WTC11 (cell line): ENCODE results near the gene IFNA6. TPM values are rescaled to one million over a fixed set of nuclear protein-coding genes. Genes with fewer than 3 reads are reported as not detected.

Experiments used
- ATAC-seq: fragments of 200-7000 bp; cut with Tn5 transposase; 2 replicates; pipeline ENCODE4 v1.10.0; 2021; ENCODE audit warnings: mild to moderate bottlenecking, moderate library complexity
- CTCF ChIA-PET: fragments of 300-600 bp; sonication (Branson Sonifier 250); formaldehyde crosslinking; loops from one replicate; lab custom pipeline; 2021; ENCODE audit warnings: antibody characterized with exemption; lab: Charles Lee
- POLR2A ChIA-PET: fragments of 350-600 bp; sonication (Branson Sonifier 250); formaldehyde crosslinking; loops from one replicate; lab custom pipeline; 2021; ENCODE audit warnings: antibody characterized with exemption; lab: Charles Lee
- DNase-seq: peaks from one replicate; pipeline ENCODE4 v3.0.0; 2021; ENCODE audit warnings: low spot score
- H3K27ac Mint-ChIP-seq: 2 replicates; pipeline ENCODE4 v1.8.0; 2021; ENCODE audit warnings: mixed read lengths
- H3K27me3 Mint-ChIP-seq: 2 replicates; pipeline ENCODE4 v1.8.0; 2021; ENCODE audit warnings: low read depth, mild to moderate bottlenecking, moderate library complexity, mixed read lengths
- H3K36me3 Mint-ChIP-seq: 2 replicates; pipeline ENCODE4 v1.8.0; 2021; ENCODE audit warnings: mixed read lengths
- H3K4me1 Mint-ChIP-seq: 2 replicates; pipeline ENCODE4 v1.8.0; 2022; ENCODE audit warnings: mixed read lengths
- H3K4me3 Mint-ChIP-seq: 2 replicates; pipeline ENCODE4 v1.8.0; 2021; ENCODE audit warnings: mild to moderate bottlenecking, moderate library complexity, mixed read lengths
- H3K9me3 Mint-ChIP-seq: 2 replicates; pipeline ENCODE4 v1.8.0; 2021; ENCODE audit warnings: mixed read lengths
- CREM ChIP-seq: sonication (generic); formaldehyde crosslinking; IDR thresholded peaks from 2 replicates; pipeline ENCODE4 v1.8.1; 2022; ENCODE audit warnings: mild to moderate bottlenecking, missing genetic modification reagents, moderate library complexity
- IRF2 ChIP-seq: sonication (generic); formaldehyde crosslinking; IDR thresholded peaks from 2 replicates; pipeline ENCODE4 v1.8.0; 2022; ENCODE audit warnings: low read depth, missing genetic modification reagents, borderline replicate concordance
- JUN ChIP-seq: sonication (generic); formaldehyde crosslinking; IDR thresholded peaks from 2 replicates; pipeline ENCODE4 v1.8.0; 2023; ENCODE audit warnings: mild to moderate bottlenecking, missing genetic modification reagents
- MXD4 ChIP-seq: fragments of 250-450 bp; sonication (Bioruptor Pico); IDR thresholded peaks from 2 replicates; pipeline ENCODE4 v1.8.0; 2021; ENCODE audit warnings: mild to moderate bottlenecking, moderate library complexity, borderline replicate concordance
- NFATC4 ChIP-seq: fragments of 250-450 bp; sonication (Bioruptor Pico); IDR thresholded peaks from 2 replicates; pipeline ENCODE4 v1.9.0; 2021; ENCODE audit warnings: mild to moderate bottlenecking
- NR2C2 ChIP-seq: sonication (generic); formaldehyde crosslinking; IDR thresholded peaks from 2 replicates; pipeline ENCODE4 v1.8.0; 2022; ENCODE audit warnings: mild to moderate bottlenecking, missing genetic modification reagents
- OVOL2 ChIP-seq: fragments of 250-450 bp; sonication (Bioruptor Pico); IDR thresholded peaks from 2 replicates; pipeline ENCODE4 v1.9.0; 2021; ENCODE audit warnings: mild to moderate bottlenecking, borderline replicate concordance
- TEAD4 ChIP-seq: sonication (generic); formaldehyde crosslinking; IDR thresholded peaks from 2 replicates; pipeline ENCODE4 v1.8.0; 2022; ENCODE audit warnings: mild to moderate bottlenecking, missing genetic modification reagents
- total RNA-seq: library from RNA; stranded (reverse); gene quantifications from 3 replicates; pipeline ENCODE4 v1.2.3, GENCODE V29; 2021
- TF ChIP-seq, protein P1 (sequence below): sonication (generic); formaldehyde crosslinking; IDR thresholded peaks from 2 replicates; pipeline ENCODE4 v1.8.0; 2022; ENCODE audit warnings: mild to moderate bottlenecking, missing genetic modification reagents
- TF ChIP-seq, protein P2 (sequence below): fragments of 250-450 bp; sonication (Bioruptor Pico); conservative IDR thresholded peaks from 2 replicates; pipeline ENCODE4 v1.9.0; 2021; ENCODE audit warnings: mild to moderate bottlenecking
- TF ChIP-seq, protein P3 (sequence below): fragments of 250-450 bp; sonication (Bioruptor Pico); IDR thresholded peaks from 2 replicates; pipeline ENCODE4 v1.9.0; 2021; ENCODE audit warnings: mild to moderate bottlenecking
- TF ChIP-seq, protein P4 (sequence below): fragments of 200-600 bp; IDR thresholded peaks from 2 replicates; pipeline ENCODE4 v1.8.0; 2022; ENCODE audit warnings: antibody characterized with exemption
- TF ChIP-seq, protein P5 (sequence below): sonication (generic); formaldehyde crosslinking; IDR thresholded peaks from 2 replicates; pipeline ENCODE4 v1.8.1; 2023; ENCODE audit warnings: mild to moderate bottlenecking, missing genetic modification reagents

The IFNA6 gene
- total RNA-seq, 1 experiment from 2014 or later = not detected

DNA sequence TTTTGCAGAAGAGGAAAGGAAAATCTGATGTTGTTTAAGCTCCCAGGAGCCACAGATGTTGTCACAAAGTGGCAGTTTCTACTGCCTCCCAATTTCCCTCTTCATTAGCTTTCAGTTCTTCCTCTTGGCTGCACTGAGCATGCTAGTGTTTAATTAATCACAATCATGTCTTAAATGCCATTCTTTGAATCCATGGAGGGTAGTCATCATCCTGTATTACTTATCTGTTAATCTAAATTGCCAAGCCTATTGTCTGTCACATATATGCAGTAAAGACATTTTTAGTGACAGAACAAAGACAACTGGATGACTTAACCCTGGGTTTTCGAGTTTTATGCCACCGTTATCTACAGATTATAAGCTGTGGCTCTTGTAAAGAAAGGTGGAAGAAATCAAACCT is 30.2 kb downstream of the IFNA6 start (continued):
- TF ChIP-seq, protein P1, sequence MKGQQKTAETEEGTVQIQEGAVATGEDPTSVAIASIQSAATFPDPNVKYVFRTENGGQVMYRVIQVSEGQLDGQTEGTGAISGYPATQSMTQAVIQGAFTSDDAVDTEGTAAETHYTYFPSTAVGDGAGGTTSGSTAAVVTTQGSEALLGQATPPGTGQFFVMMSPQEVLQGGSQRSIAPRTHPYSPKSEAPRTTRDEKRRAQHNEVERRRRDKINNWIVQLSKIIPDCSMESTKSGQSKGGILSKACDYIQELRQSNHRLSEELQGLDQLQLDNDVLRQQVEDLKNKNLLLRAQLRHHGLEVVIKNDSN (CRISPR knock-in tag) = no peak
- TF ChIP-seq JUN (CRISPR knock-in tag) = no peak
- TF ChIP-seq, protein P2, sequence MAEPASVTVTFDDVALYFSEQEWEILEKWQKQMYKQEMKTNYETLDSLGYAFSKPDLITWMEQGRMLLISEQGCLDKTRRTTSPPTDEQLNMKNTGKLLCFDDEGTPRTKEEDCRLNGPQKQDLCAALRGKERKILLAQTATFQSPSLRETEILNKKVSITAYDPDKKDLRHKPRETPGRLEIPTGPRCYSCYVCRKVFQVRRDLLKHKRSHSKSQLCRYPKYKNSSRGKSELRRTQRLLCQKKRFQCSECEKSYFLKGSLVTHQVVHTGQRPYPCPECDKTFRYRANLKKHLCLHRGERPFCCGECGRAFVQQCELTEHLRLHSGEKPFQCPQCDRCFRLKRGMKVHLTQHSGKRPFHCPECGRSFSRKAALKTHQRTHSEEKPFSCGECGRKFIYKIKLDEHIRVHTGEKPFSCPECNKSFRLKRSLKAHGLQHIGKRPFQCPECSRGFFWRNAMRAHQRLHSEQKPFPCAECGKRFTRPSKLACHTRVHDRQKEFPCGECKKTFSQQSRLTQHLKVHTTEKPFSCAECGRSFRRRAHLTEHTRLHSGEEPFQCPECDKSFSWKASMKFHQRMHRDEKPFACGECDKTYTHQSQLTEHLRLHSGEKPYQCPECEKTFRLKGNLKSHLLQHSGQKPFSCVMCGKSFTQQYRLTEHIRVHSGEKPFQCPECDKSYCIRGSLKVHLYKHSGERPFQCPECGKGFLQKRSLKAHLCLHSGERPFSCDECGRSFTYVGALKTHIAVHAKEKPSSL = no peak
- TF ChIP-seq NFATC4 (CRISPR knock-in tag) = no peak
- TF ChIP-seq CREM (CRISPR knock-in tag) = no peak
- TF ChIP-seq, protein P3, sequence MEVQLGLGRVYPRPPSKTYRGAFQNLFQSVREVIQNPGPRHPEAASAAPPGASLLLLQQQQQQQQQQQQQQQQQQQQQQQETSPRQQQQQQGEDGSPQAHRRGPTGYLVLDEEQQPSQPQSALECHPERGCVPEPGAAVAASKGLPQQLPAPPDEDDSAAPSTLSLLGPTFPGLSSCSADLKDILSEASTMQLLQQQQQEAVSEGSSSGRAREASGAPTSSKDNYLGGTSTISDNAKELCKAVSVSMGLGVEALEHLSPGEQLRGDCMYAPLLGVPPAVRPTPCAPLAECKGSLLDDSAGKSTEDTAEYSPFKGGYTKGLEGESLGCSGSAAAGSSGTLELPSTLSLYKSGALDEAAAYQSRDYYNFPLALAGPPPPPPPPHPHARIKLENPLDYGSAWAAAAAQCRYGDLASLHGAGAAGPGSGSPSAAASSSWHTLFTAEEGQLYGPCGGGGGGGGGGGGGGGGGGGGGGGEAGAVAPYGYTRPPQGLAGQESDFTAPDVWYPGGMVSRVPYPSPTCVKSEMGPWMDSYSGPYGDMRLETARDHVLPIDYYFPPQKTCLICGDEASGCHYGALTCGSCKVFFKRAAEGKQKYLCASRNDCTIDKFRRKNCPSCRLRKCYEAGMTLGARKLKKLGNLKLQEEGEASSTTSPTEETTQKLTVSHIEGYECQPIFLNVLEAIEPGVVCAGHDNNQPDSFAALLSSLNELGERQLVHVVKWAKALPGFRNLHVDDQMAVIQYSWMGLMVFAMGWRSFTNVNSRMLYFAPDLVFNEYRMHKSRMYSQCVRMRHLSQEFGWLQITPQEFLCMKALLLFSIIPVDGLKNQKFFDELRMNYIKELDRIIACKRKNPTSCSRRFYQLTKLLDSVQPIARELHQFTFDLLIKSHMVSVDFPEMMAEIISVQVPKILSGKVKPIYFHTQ (CRISPR knock-in tag) = no peak

DNA sequence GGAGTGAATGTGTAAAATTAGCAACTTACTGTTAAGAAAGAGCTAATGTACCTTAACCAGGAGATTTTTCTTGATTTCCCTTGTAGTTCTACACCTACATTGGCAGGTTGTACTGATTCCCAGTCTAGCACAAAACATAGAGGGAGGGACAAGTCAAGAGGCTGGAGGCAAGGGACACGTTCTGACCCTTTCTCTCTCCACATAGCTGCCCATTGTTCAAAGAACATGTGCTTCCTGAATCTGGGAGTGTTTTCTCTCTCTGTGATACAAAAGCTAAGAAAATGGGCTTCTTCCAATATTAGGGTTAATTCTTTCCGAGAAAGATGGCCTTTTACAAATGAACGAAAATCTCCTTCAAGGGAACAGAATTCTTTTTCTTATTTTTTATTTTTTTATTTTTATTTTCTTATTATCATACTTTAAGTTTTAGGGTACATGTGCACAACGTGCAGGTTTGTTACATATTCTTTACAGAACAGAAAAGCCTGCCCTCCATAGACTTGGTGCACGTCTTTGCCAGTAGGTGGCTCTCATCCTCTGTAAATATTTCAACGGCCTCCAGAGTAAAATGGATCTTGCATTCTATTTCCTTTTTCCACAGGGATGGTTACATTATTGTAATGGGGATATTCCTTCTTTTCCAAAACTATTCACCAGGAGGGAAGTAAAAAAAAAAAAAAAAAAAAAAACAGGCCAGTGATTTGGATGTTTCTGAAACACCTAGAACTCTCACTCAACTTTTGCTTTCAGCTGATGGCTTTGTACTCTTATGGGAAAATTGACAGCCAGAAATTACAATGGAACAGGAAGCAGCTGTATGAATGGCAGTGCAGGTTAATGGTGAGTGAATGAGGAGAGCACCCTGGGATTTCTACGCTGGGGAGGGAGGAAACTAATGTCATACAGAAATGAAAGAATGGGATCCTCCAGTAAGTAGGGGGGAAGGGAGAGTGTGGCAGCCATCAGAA is 32.4 kb downstream of the IFNA6 start:
- Mint-ChIP-seq H3K27ac (no peak overlapping the region), H3K27me3 (peaks cover 12% of the 10 kb centered on the region), H3K4me1 (peaks cover 4% of the 10 kb centered on the region), H3K9me3 (no peaks in the 10 kb centered on the region), H3K4me3 (no peak overlapping the region), H3K36me3 (no peaks in the 10 kb centered on the region)
- ChIA-PET POLR2A (interaction anchor here (0.5 kb wide), 1 partner anchor 260 kb away, joined by 4 read pairs; no protein-coding TSS in a partner anchor), CTCF (interaction anchor here (0.6 to 2.7 kb wide), 30 partner anchors 8 to 761 kb away, joined by 3 to 29 read pairs (median 6); partner anchors contain the start of genes IFNA7, IFNW1 and KLHL9)
- DNase-seq (peak; percentile 22), ATAC-seq (peak; percentile 76)
- TF ChIP-seq IRF2 (CRISPR knock-in tag) = no peak
- TF ChIP-seq, protein P4, sequence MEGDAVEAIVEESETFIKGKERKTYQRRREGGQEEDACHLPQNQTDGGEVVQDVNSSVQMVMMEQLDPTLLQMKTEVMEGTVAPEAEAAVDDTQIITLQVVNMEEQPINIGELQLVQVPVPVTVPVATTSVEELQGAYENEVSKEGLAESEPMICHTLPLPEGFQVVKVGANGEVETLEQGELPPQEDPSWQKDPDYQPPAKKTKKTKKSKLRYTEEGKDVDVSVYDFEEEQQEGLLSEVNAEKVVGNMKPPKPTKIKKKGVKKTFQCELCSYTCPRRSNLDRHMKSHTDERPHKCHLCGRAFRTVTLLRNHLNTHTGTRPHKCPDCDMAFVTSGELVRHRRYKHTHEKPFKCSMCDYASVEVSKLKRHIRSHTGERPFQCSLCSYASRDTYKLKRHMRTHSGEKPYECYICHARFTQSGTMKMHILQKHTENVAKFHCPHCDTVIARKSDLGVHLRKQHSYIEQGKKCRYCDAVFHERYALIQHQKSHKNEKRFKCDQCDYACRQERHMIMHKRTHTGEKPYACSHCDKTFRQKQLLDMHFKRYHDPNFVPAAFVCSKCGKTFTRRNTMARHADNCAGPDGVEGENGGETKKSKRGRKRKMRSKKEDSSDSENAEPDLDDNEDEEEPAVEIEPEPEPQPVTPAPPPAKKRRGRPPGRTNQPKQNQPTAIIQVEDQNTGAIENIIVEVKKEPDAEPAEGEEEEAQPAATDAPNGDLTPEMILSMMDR = peak; percentile 48

DNA sequence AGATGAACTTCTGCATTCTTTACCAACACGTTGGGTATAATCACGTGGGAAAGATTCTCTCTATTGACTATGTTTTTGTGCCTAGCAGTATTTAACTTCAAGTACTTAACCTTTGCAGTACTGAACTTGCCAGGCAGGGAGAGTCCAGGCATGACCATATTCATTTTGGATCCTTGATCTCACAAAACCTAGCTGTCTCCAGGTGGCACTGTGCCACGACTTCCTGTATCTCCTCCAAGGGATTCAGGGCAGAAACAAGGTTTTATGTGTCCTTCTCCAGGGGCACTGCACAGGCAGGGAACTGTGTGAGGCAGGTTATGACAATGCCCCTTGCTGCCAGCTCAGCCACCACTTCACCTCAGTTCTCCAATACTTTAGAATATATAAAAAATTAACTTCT is 33.8 kb downstream of the IFNA6 start:
- Mint-ChIP-seq H3K4me1 (peaks cover 4% of the 10 kb centered on the region), H3K36me3 (0 out of 2 replicates have a peak, but pooled peaks cover 2% of the 10 kb centered on the region), H3K27me3 (peaks cover 14% of the 10 kb centered on the region), H3K27ac (no peak overlapping the region), H3K4me3 (no peak overlapping the region), H3K9me3 (peaks cover 6% of the 10 kb centered on the region)
- DNase-seq (no peak), ATAC-seq (peak; percentile 53)
- ChIA-PET POLR2A (no interaction called here), CTCF (interaction anchor here (1.0 to 2.7 kb wide), 5 partner anchors 9 to 138 kb away, joined by 3 to 21 read pairs (median 6); no protein-coding TSS in a partner anchor)
- TF ChIP-seq TEAD4 (no peak), MXD4 (no peak), NR2C2 (CRISPR knock-in tag) (no peak), OVOL2 (CRISPR knock-in tag) (no peak)
- TF ChIP-seq, protein P5, sequence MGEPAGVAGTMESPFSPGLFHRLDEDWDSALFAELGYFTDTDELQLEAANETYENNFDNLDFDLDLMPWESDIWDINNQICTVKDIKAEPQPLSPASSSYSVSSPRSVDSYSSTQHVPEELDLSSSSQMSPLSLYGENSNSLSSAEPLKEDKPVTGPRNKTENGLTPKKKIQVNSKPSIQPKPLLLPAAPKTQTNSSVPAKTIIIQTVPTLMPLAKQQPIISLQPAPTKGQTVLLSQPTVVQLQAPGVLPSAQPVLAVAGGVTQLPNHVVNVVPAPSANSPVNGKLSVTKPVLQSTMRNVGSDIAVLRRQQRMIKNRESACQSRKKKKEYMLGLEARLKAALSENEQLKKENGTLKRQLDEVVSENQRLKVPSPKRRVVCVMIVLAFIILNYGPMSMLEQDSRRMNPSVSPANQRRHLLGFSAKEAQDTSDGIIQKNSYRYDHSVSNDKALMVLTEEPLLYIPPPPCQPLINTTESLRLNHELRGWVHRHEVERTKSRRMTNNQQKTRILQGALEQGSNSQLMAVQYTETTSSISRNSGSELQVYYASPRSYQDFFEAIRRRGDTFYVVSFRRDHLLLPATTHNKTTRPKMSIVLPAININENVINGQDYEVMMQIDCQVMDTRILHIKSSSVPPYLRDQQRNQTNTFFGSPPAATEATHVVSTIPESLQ (CRISPR knock-in tag) = no peak
- TF ChIP-seq, protein P4 = no peak
